ENCODE results near the gene HEXIM1.

HEXIM1 gene

GRCh38 chr17:45146166-45146565 lies 2.1 kb upstream of the HEXIM1 start:
- Histone ChIP-seq H3K9me3 (ENCODE audit: control insufficient read depth, low read length) (no peaks in the 10 kb centered on the region), H3K27me3 (ENCODE audit: control insufficient read depth, insufficient read depth, low read length) (no peaks in the 10 kb centered on the region), H3K4me1 (ENCODE audit: control insufficient read depth, insufficient read depth, low read length) (peaks cover 35% of the 10 kb centered on the region), H3K4me3 (ENCODE audit: low read length) (no peak overlapping the region), H3K36me3 (ENCODE audit: control insufficient read depth, insufficient read depth, low read length) (no peaks in the 10 kb centered on the region), H3K9ac (ENCODE audit: low read length) (no peak overlapping the region)

- Histone ChIP-seq H3K36me3 (ENCODE audit: control insufficient read depth, insufficient read depth, low read length) (no peaks in the 10 kb centered on the region), H3K4me1 (ENCODE audit: control insufficient read depth, insufficient read depth, low read length) (peaks cover 39% of the 10 kb centered on the region), H3K27me3 (ENCODE audit: control insufficient read depth, insufficient read depth, low read length) (no peaks in the 10 kb centered on the region), H3K4me3 (ENCODE audit: low read length) (no peak overlapping the region), H3K9ac (ENCODE audit: low read length) (peak overlapping the region; percentile 92), H3K9me3 (ENCODE audit: control insufficient read depth, low read length) (no peaks in the 10 kb centered on the region)
Measured at GRCh38 chr17:45146592-45146889, 1.7 kb upstream of the HEXIM1 start.

- H3K4me1 ChIP-seq (ENCODE audit: control insufficient read depth, insufficient read depth, low read length) = peaks cover 42% of the 10 kb centered on the region
- H3K27me3 ChIP-seq (ENCODE audit: control insufficient read depth, insufficient read depth, low read length) = no peaks in the 10 kb centered on the region
- H3K36me3 ChIP-seq (ENCODE audit: control insufficient read depth, insufficient read depth, low read length) = no peaks in the 10 kb centered on the region
Measured at GRCh38 chr17:45146890-45147580, 1.2 kb upstream of the HEXIM1 start.

GRCh38 chr17:45147581-45148182 lies 593 bp upstream of the HEXIM1 start:
- Histone ChIP-seq H3K9me3 (ENCODE audit: control insufficient read depth, low read length) (no peaks in the 10 kb centered on the region), H3K27me3 (ENCODE audit: control insufficient read depth, insufficient read depth, low read length) (no peaks in the 10 kb centered on the region), H3K36me3 (ENCODE audit: control insufficient read depth, insufficient read depth, low read length) (no peaks in the 10 kb centered on the region), H3K4me3 (ENCODE audit: low read length) (peak overlapping the region; percentile 95), H3K4me1 (ENCODE audit: control insufficient read depth, insufficient read depth, low read length) (peaks cover 42% of the 10 kb centered on the region), H3K9ac (ENCODE audit: low read length) (peak overlapping the region; percentile 92)

More at GRCh38 chr17:45146890-45147580, 1.2 kb upstream of the HEXIM1 start:
- Histone ChIP-seq H3K9ac (ENCODE audit: low read length) (peak overlapping the region; percentile 92), H3K4me3 (ENCODE audit: low read length) (peak overlapping the region; percentile 95), H3K9me3 (ENCODE audit: control insufficient read depth, low read length) (no peaks in the 10 kb centered on the region)

DNA sequence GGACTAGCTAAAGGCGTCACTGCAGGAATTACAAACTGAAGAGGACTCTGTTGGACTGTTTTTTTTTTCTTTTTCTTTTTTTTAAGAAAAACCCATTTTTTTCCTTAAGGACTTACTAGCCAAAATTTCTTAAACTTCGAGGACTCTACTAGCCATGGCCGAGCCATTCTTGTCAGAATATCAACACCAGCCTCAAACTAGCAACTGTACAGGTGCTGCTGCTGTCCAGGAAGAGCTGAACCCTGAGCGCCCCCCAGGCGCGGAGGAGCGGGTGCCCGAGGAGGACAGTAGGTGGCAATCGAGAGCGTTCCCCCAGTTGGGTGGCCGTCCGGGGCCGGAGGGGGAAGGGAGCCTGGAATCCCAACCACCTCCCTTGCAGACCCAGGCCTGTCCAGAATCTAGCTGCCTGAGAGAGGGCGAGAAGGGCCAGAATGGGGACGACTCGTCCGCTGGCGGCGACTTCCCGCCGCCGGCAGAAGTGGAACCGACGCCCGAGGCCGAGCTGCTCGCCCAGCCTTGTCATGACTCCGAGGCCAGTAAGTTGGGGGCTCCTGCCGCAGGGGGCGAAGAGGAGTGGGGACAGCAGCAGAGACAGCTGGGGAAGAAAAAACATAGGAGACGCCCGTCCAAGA lies 878 bp downstream of the HEXIM1 start:
- Histone ChIP-seq H3K9me3 (ENCODE audit: control insufficient read depth, low read length) (no peaks in the 10 kb centered on the region), H3K27me3 (ENCODE audit: control insufficient read depth, insufficient read depth, low read length) (no peaks in the 10 kb centered on the region), H3K4me3 (ENCODE audit: low read length) (peak overlapping the region; percentile 93), H3K36me3 (ENCODE audit: control insufficient read depth, insufficient read depth, low read length) (no peaks in the 10 kb centered on the region), H3K9ac (ENCODE audit: low read length) (peak overlapping the region; percentile 93), H3K4me1 (ENCODE audit: control insufficient read depth, insufficient read depth, low read length) (peaks cover 35% of the 10 kb centered on the region)

- H3K4me3 ChIP-seq (ENCODE audit: low read length) = peak overlapping the region; percentile 93
- peaks cover 29% of the 10 kb centered on the region for H3K4me1 ChIP-seq (ENCODE audit: control insufficient read depth, insufficient read depth, low read length)
- H3K9me3 ChIP-seq (ENCODE audit: control insufficient read depth, low read length) = no peaks in the 10 kb centered on the region
- H3K36me3 ChIP-seq (ENCODE audit: control insufficient read depth, insufficient read depth, low read length) = no peaks in the 10 kb centered on the region
- no peaks in the 10 kb centered on the region for H3K27me3 ChIP-seq (ENCODE audit: control insufficient read depth, insufficient read depth, low read length)
- H3K9ac ChIP-seq (ENCODE audit: low read length) = peak overlapping the region; percentile 93
Measured at GRCh38 chr17:45149669-45150664, 1.7 kb downstream of the HEXIM1 start.

- no peaks in the 10 kb centered on the region for H3K27me3 ChIP-seq (ENCODE audit: control insufficient read depth, insufficient read depth, low read length)
- H3K4me1 ChIP-seq (ENCODE audit: control insufficient read depth, insufficient read depth, low read length) = peaks cover 24% of the 10 kb centered on the region
- H3K4me3 ChIP-seq (ENCODE audit: low read length) = no peak overlapping the region
- peak overlapping the region; percentile 41 for H3K9ac ChIP-seq (ENCODE audit: low read length)
- no peaks in the 10 kb centered on the region for H3K36me3 ChIP-seq (ENCODE audit: control insufficient read depth, insufficient read depth, low read length)
- H3K9me3 ChIP-seq (ENCODE audit: control insufficient read depth, low read length) = no peaks in the 10 kb centered on the region
Measured at GRCh38 chr17:45150911-45151809, 2.9 kb downstream of the HEXIM1 start.

DNA sequence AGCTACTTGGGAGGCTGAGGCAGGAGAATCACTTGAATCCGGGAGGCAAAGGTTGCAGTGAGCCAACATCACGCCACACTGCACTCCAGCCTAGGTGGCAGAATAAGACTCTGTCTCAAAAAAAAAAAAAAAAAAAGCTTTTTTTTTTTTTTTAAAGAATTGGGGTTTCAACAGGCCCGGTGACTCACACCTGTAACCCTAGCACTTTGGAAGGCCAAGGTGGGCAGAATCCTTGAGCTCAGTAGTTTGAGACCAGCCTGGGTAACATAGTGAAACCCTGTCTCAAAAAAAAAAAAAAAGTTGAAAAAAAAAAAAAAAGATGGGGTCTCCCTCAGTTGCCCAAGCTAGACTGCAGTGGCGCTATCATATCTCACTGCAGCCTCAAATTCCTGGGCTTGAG lies 6.8 kb downstream of the HEXIM1 start:
- Histone ChIP-seq H3K9ac (ENCODE audit: low read length) (no peak overlapping the region), H3K4me1 (ENCODE audit: control insufficient read depth, insufficient read depth, low read length) (peaks cover 26% of the 10 kb centered on the region), H3K9me3 (ENCODE audit: control insufficient read depth, low read length) (no peaks in the 10 kb centered on the region), H3K36me3 (ENCODE audit: control insufficient read depth, insufficient read depth, low read length) (no peaks in the 10 kb centered on the region), H3K4me3 (ENCODE audit: low read length) (no peak overlapping the region), H3K27me3 (ENCODE audit: control insufficient read depth, insufficient read depth, low read length) (no peaks in the 10 kb centered on the region)

GRCh38 chr17:45155483-45155882 lies 7.2 kb downstream of the HEXIM1 start:
- Histone ChIP-seq H3K27me3 (ENCODE audit: control insufficient read depth, insufficient read depth, low read length) (no peaks in the 10 kb centered on the region), H3K4me1 (ENCODE audit: control insufficient read depth, insufficient read depth, low read length) (peaks cover 27% of the 10 kb centered on the region), H3K36me3 (ENCODE audit: control insufficient read depth, insufficient read depth, low read length) (no peaks in the 10 kb centered on the region), H3K9me3 (ENCODE audit: control insufficient read depth, low read length) (no peaks in the 10 kb centered on the region), H3K4me3 (ENCODE audit: low read length) (no peak overlapping the region), H3K9ac (ENCODE audit: low read length) (no peak overlapping the region)

- Histone ChIP-seq H3K4me3 (ENCODE audit: low read length) (no peak overlapping the region), H3K27me3 (ENCODE audit: control insufficient read depth, insufficient read depth, low read length) (no peaks in the 10 kb centered on the region), H3K4me1 (ENCODE audit: control insufficient read depth, insufficient read depth, low read length) (peaks cover 21% of the 10 kb centered on the region), H3K36me3 (ENCODE audit: control insufficient read depth, insufficient read depth, low read length) (no peaks in the 10 kb centered on the region), H3K9me3 (ENCODE audit: control insufficient read depth, low read length) (no peaks in the 10 kb centered on the region), H3K9ac (ENCODE audit: low read length) (no peak overlapping the region)
Measured at GRCh38 chr17:45156242-45156641, 8.0 kb downstream of the HEXIM1 start.

Measured in mucosa of stomach (tissue), 1 donor.